GM18505 (cell line): ENCODE measurements around the gene RALA.

Experiments
- ATAC-seq: cut with Tn5 transposase; IDR thresholded peaks from one replicate; pipeline ENCODE4 v1.9.1; 2021; ENCODE audit not compliant: unreplicated experiment
- POLR2A ChIP-seq: IDR thresholded peaks from 4 replicates; pipeline ENCODE4 v1.6.1; 2011; ENCODE audit warnings: borderline replicate concordance; ENCODE audit not compliant: insufficient read depth, insufficient read length; ENCODE audit errors: extremely low read depth

Gene RALA

GRCh38 chr7:39693812-39694211 is 70.4 kb downstream of the RALA start:
- no peak for ATAC-seq
- TF ChIP-seq POLR2A: no peak

- no peak for TF ChIP-seq POLR2A
- no peak for ATAC-seq
Measured at GRCh38 chr7:39695852-39696586, 72.6 kb downstream of the RALA start.

GRCh38 chr7:39696631-39697030 is 73.3 kb downstream of the RALA start:
- ATAC-seq: no peak
- no peak for TF ChIP-seq POLR2A

- TF ChIP-seq POLR2A: no peak
- no peak for ATAC-seq
Measured at GRCh38 chr7:39697483-39697882, 74.1 kb downstream of the RALA start.

- no peak for ATAC-seq
- no peak for TF ChIP-seq POLR2A
Measured at GRCh38 chr7:39700165-39700564, 76.8 kb downstream of the RALA start.

GRCh38 chr7:39700932-39701331 is 77.6 kb downstream of the RALA start:
- no peak for TF ChIP-seq POLR2A
- ATAC-seq: no peak

GRCh38 chr7:39702133-39702532 is 78.8 kb downstream of the RALA start:
- ATAC-seq: no peak
- TF ChIP-seq POLR2A: no peak

- TF ChIP-seq POLR2A: no peak
- no peak for ATAC-seq
Measured at GRCh38 chr7:39703144-39703543, 79.8 kb downstream of the RALA start.

- TF ChIP-seq POLR2A: no peak
- no peak for ATAC-seq
Measured at GRCh38 chr7:39709029-39709428, 85.7 kb downstream of the RALA start.

GRCh38 chr7:39709768-39710311 is 86.5 kb downstream of the RALA start:
- peak; percentile 62 for ATAC-seq
- TF ChIP-seq POLR2A: no peak

- ATAC-seq: no peak
- no peak for TF ChIP-seq POLR2A
Measured at GRCh38 chr7:39712751-39713150, 89.4 kb downstream of the RALA start.

GRCh38 chr7:39714447-39715091 is 91.2 kb downstream of the RALA start:
- TF ChIP-seq POLR2A: no peak
- ATAC-seq: no peak

GRCh38 chr7:39720586-39720985 is 97.2 kb downstream of the RALA start:
- no peak for ATAC-seq
- no peak for TF ChIP-seq POLR2A

GRCh38 chr7:39721345-39721744 is 98.0 kb downstream of the RALA start:
- TF ChIP-seq POLR2A: no peak
- no peak for ATAC-seq
